Sigmoid colon (tissue), 4 donors: ENCODE measurements around the gene LPCAT2.

Experiments used
- CTCF ChIP-seq, 4 experiments: fragments of 450-650 bp in 3 of 4; fragments of 200-600 bp in 1 of 4; IDR thresholded peaks; one replicate each; pipeline ENCODE4 v1.5.1; 2016 to 2019; ENCODE audit warnings: antibody characterized with exemption in 4 of 4, mild to moderate bottlenecking in 3 of 4, moderate library complexity in 2 of 4
- EP300 ChIP-seq, 4 donors: sonication (generic); formaldehyde crosslinking; IDR thresholded peaks; one replicate each; pipeline ENCODE4 v1.6.1; 2017; ENCODE audit warnings: antibody characterized with exemption in 4 of 4
- POLR2A ChIP-seq, 2 donors: fragments of 450-650 bp; IDR thresholded peaks; one replicate each; pipeline ENCODE4 v1.6.1; 2016; ENCODE audit warnings: antibody characterized with exemption in 2 of 2, mild to moderate bottlenecking in 2 of 2, moderate library complexity in 2 of 2
- POLR2AphosphoS5 ChIP-seq, 4 donors: sonication (generic); formaldehyde crosslinking; IDR thresholded peaks; one replicate each; pipeline ENCODE4 v1.6.1; 2017; ENCODE audit warnings: antibody characterized with exemption in 4 of 4

- TF ChIP-seq CTCF (IDR thresholded peaks at IDR 0.05) = no peak
- no peak for TF ChIP-seq POLR2A (IDR thresholded peaks at IDR 0.05)
- TF ChIP-seq EP300 (IDR thresholded peaks at IDR 0.05) = no peak
- TF ChIP-seq POLR2AphosphoS5 (IDR thresholded peaks at IDR 0.05) = no peak
Measured at GRCh38 chr16:55503726-55504550, 4.9 kb upstream of the LPCAT2 start.
